ENCODE data around the gene SLC43A2. TPM values are rescaled to one million over a fixed set of nuclear protein-coding genes. Genes with fewer than 3 reads are reported as not detected.
A peak's percentile ranks its signal among the peaks of the same experiment; 100 is the strongest.

Gene SLC43A2
- total RNA-seq, 2 donors from 2014 or later, result 14.0 to 18.6 TPM

DNA sequence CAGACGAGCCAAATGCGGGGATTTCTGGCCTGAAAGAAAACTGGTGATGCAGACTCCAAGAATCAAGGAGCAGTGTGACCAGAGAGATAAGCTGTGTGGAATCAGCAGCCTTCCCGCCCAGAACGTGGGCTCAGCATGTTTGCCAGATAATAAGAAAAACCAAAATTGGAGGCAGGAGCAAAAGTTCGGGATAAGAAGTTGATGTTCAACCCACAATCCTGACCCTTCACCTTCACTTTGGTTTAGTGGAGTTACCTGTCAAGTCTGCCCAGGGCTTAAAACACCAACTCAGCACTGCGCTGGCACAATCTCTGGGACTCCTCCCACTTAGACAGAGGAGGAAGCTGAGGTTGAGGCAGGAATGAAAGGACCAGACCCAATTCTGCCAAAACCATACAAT is 3.1 kb downstream of the SLC43A2 start:
- TF ChIP-seq, protein P1, sequence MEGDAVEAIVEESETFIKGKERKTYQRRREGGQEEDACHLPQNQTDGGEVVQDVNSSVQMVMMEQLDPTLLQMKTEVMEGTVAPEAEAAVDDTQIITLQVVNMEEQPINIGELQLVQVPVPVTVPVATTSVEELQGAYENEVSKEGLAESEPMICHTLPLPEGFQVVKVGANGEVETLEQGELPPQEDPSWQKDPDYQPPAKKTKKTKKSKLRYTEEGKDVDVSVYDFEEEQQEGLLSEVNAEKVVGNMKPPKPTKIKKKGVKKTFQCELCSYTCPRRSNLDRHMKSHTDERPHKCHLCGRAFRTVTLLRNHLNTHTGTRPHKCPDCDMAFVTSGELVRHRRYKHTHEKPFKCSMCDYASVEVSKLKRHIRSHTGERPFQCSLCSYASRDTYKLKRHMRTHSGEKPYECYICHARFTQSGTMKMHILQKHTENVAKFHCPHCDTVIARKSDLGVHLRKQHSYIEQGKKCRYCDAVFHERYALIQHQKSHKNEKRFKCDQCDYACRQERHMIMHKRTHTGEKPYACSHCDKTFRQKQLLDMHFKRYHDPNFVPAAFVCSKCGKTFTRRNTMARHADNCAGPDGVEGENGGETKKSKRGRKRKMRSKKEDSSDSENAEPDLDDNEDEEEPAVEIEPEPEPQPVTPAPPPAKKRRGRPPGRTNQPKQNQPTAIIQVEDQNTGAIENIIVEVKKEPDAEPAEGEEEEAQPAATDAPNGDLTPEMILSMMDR (conservative IDR thresholded peaks at IDR 0.05), result no peak
- H3K27me3 Mint-ChIP-seq (ENCODE audit: insufficient read depth), result peaks cover 19% of the 10 kb centered on the region
- Histone ChIP-seq H3K4me1 (ENCODE audit: control insufficient read depth, insufficient read depth, low read length) (no peaks in the 10 kb centered on the region), H3K9me3 (ENCODE audit: control insufficient read depth, low read length) (no peaks in the 10 kb centered on the region), H3K27me3 (ENCODE audit: control insufficient read depth, insufficient read depth, low read length, poor library complexity, severe bottlenecking) (peaks cover 22% of the 10 kb centered on the region), H3K36me3 (ENCODE audit: control insufficient read depth, insufficient read depth, low read length) (no peaks in the 10 kb centered on the region), H3K27ac (ENCODE audit: low read depth, low read length) (no peak overlapping the region), H3K9ac (ENCODE audit: extremely low read depth, low read length, poor library complexity, severe bottlenecking) (no peak overlapping the region), H3K4me3 (ENCODE audit: low read length) (no peak overlapping the region)
- DNase-seq, result no peak
- H3K36me3 Mint-ChIP-seq (ENCODE audit: low read depth), result peaks cover 4% of the 10 kb centered on the region
- 89 to 95% methylated on average over 5 to 6 of the region's 6 CpGs for WGBS, 2 experiments (ENCODE audit: insufficient coverage in 1 of 2, insufficient read length in 1 of 2)
- peak overlapping the region; percentile 79 for H3K4me3 Mint-ChIP-seq
- H3K27ac Mint-ChIP-seq, result peak overlapping the region; percentile 1
- H3K4me1 Mint-ChIP-seq, result peaks cover 24% of the 10 kb centered on the region
- H3K9me3 Mint-ChIP-seq, result no peaks in the 10 kb centered on the region

DNA sequence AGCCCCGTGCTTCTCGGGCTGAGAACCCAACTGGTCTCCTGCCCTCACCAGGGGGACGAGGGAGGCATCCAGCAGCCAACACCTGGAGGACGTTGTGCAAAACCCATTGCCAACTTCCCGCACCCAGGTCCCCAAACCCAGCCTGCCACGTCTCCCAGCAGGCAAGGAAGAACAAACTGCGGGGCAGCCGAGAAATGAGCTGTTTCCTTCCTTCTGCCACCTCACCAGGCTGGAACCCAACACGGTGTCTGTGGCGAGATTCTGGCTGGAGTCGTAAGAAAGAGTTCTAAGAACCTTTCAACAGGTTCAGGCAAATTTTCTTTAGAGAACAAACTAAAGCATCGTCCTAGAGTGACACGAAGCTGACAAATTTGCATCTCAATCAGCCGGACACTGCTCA is 3.6 kb downstream of the SLC43A2 start:
- Histone ChIP-seq H3K4me3 (ENCODE audit: low read length) (no peak overlapping the region), H3K27me3 (ENCODE audit: control insufficient read depth, insufficient read depth, low read length, poor library complexity, severe bottlenecking) (peaks cover 16% of the 10 kb centered on the region), H3K4me1 (ENCODE audit: control insufficient read depth, insufficient read depth, low read length) (no peaks in the 10 kb centered on the region), H3K9ac (ENCODE audit: extremely low read depth, low read length, poor library complexity, severe bottlenecking) (no peak overlapping the region), H3K27ac (ENCODE audit: low read depth, low read length) (no peak overlapping the region), H3K36me3 (ENCODE audit: control insufficient read depth, insufficient read depth, low read length) (no peaks in the 10 kb centered on the region), H3K9me3 (ENCODE audit: control insufficient read depth, low read length) (no peaks in the 10 kb centered on the region)
- 90 to 92% methylated on average over 13 to 14 of the region's 14 CpGs for WGBS, 2 experiments (ENCODE audit: insufficient coverage in 1 of 2, insufficient read length in 1 of 2)
- no peak overlapping the region for H3K4me3 Mint-ChIP-seq
- TF ChIP-seq, protein P1 (conservative IDR thresholded peaks at IDR 0.05), result no peak
- H3K9me3 Mint-ChIP-seq, result no peaks in the 10 kb centered on the region
- H3K4me1 Mint-ChIP-seq, result peaks cover 26% of the 10 kb centered on the region
- peaks cover 4% of the 10 kb centered on the region for H3K36me3 Mint-ChIP-seq (ENCODE audit: low read depth)
- peaks cover 15% of the 10 kb centered on the region for H3K27me3 Mint-ChIP-seq (ENCODE audit: insufficient read depth)
- DNase-seq, result no peak
- H3K27ac Mint-ChIP-seq, result no peak overlapping the region

DNA sequence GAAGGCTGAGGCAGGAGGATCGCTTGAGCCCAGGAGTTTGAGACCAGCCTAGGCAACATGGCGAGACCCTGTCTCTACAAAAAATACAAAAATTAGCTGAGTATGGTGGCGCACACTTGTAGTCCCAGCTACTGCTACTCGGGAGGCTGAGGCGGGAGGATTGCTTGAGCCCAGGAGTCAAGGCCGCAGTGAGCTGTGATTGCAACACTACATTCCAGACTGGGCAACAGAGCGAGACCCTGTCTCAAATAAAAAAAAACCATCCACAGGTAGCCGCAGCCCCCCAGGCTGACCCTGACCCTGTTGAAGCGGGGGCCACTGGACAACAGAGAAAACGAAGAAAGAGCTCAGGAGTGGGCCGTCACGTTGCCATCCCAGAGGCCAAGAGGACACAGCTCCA is 4.0 kb downstream of the SLC43A2 start:
- peaks cover 26% of the 10 kb centered on the region for H3K4me1 Mint-ChIP-seq
- Histone ChIP-seq H3K27me3 (ENCODE audit: control insufficient read depth, insufficient read depth, low read length, poor library complexity, severe bottlenecking) (peaks cover 12% of the 10 kb centered on the region), H3K4me1 (ENCODE audit: control insufficient read depth, insufficient read depth, low read length) (no peaks in the 10 kb centered on the region), H3K27ac (ENCODE audit: low read depth, low read length) (no peak overlapping the region), H3K36me3 (ENCODE audit: control insufficient read depth, insufficient read depth, low read length) (no peaks in the 10 kb centered on the region), H3K9ac (ENCODE audit: extremely low read depth, low read length, poor library complexity, severe bottlenecking) (no peak overlapping the region), H3K4me3 (ENCODE audit: low read length) (no peak overlapping the region), H3K9me3 (ENCODE audit: control insufficient read depth, low read length) (no peaks in the 10 kb centered on the region)
- 79 to 88% methylated on average over 9 to 12 of the region's 12 CpGs for WGBS, 2 experiments (ENCODE audit: insufficient coverage in 1 of 2, insufficient read length in 1 of 2)
- peaks cover 14% of the 10 kb centered on the region for H3K27me3 Mint-ChIP-seq (ENCODE audit: insufficient read depth)
- peaks cover 4% of the 10 kb centered on the region for H3K36me3 Mint-ChIP-seq (ENCODE audit: low read depth)
- DNase-seq, result no peak
- no peak overlapping the region for H3K27ac Mint-ChIP-seq
- TF ChIP-seq, protein P1 (conservative IDR thresholded peaks at IDR 0.05), result no peak
- H3K9me3 Mint-ChIP-seq, result no peaks in the 10 kb centered on the region
- no peak overlapping the region for H3K4me3 Mint-ChIP-seq

All from endodermal cell (in vitro differentiated cells).